ENCODE measurements around the gene SGMS1.
A peak's percentile ranks its signal among the peaks of the same experiment; 100 is the strongest.
"Not testable (repeated sequence)": the region's sequence is repeated elsewhere in the genome, so short reads cannot be mapped to it uniquely, and the experiment has no call there.

The SGMS1 gene

GRCh38 chr10:50369931-50370330 is 253.8 kb downstream of the SGMS1 start:
- no peak for DNase-seq (ENCODE audit: low spot score)

- peak; percentile 8 for DNase-seq (ENCODE audit: low spot score)
These were observed 256.0 kb downstream of the SGMS1 start for GRCh38 chr10:50367732-50368131.

- DNase-seq (ENCODE audit: low spot score) = not testable (repeated sequence)
These were observed 257.3 kb downstream of the SGMS1 start for GRCh38 chr10:50366421-50366820.

- not testable (repeated sequence) for DNase-seq (ENCODE audit: low spot score)
These were observed 259.0 kb downstream of the SGMS1 start for GRCh38 chr10:50364730-50365129.

DNA sequence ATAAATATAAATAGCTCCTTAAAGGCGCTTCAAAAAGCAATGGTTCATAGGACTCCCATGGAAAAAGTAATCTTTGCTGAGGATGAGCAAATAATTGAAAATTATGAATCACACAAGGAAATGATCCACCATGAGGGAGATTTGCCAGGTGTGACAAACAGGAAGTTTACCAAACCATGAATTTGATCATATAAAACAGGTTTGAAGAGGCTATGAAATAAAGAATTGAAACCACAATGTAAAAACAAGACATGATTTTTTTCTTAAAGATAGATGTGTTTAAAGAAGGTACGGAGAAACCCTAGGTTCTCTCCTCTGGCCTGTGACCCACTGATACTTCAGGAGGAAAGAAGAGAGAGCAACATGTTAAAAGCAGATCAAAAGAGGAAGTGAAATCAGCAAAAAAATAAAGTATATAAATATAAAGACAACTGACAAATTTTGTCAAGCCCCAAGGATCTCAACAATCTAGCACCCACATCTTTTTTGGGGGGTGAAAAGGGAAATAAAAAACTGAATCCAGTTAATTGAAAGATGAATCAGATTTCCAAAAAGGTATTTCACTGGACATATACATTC is 261.1 kb downstream of the SGMS1 start:
- DNase-seq (ENCODE audit: low spot score) = no peak

DNA sequence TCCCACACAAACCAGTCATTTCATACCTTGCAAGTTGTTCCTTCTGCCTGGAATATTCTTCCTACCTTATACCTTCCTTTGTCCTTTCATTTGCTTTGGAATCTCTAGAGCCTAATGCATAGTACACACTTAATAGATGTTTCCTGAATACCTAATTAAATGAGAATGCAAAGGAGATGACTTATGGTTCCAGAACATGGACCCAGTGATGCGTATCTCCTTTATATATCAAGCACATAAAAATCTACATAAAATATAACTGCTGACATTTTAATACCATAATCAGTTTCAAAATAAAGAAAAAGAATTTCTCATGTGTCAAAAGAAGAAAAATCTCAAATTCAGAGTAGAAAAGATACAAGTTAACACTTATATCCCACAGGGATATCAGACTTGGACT is 261.8 kb downstream of the SGMS1 start:
- DNase-seq (ENCODE audit: low spot score) = no peak

GRCh38 chr10:50360077-50360850 is 263.5 kb downstream of the SGMS1 start:
- no peak for DNase-seq (ENCODE audit: low spot score)

DNA sequence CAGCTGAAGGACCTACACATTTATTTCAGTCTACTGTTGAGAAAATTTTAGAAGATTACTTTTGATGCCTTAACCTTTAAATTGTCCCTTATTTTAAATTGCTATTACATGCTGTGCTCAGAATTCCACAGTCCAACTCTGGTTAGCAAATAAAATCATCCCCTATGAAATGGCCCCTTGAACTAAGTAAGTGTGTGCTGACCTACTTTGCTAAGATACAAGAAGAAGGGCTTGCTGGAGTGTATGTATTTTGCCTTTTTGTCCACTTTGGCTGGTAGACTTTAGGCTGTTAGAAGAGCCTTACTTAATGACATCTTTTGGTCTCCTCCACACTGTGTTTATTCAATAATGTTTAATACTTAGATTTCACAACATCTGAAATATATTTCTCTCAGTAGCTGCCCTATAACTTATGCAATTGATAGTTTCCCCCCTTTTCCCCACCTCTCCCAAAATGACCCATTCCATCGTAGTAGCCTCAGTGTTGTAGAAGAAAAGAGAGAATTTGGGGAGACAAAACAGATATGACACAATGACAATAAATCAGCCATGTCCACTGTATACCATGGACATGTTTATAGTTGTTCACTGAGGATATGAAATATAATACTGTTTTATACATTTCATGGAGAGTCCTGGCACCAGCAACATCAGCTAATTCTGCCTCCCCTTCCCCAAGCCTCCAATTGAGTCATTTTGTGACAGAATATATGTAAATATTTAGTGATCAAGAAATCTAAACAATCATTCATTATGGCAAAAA is 264.6 kb downstream of the SGMS1 start:
- no peak for DNase-seq (ENCODE audit: low spot score)

DNA sequence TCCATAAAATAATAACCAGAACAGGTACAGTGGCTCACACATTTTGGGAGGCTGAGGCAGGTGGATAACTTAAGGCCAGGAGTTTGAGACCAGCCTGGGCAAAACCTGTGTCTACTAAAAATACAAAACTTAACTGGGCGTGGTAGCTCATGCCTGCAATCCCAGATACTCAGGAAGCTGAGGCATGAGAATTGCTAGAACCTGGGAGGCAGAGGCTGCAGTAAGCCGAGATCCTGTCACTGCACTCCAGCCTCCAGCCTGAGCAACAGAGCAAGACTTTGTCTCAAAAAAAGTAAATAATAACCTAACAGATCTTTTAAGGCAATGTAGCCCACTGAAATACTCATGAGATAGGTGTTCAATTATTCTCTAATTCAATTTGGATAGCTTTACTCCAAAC is 265.3 kb downstream of the SGMS1 start:
- no peak for DNase-seq (ENCODE audit: low spot score)

- not testable (repeated sequence) for DNase-seq (ENCODE audit: low spot score)
These were observed 267.3 kb downstream of the SGMS1 start for GRCh38 chr10:50356481-50356832.

DNA sequence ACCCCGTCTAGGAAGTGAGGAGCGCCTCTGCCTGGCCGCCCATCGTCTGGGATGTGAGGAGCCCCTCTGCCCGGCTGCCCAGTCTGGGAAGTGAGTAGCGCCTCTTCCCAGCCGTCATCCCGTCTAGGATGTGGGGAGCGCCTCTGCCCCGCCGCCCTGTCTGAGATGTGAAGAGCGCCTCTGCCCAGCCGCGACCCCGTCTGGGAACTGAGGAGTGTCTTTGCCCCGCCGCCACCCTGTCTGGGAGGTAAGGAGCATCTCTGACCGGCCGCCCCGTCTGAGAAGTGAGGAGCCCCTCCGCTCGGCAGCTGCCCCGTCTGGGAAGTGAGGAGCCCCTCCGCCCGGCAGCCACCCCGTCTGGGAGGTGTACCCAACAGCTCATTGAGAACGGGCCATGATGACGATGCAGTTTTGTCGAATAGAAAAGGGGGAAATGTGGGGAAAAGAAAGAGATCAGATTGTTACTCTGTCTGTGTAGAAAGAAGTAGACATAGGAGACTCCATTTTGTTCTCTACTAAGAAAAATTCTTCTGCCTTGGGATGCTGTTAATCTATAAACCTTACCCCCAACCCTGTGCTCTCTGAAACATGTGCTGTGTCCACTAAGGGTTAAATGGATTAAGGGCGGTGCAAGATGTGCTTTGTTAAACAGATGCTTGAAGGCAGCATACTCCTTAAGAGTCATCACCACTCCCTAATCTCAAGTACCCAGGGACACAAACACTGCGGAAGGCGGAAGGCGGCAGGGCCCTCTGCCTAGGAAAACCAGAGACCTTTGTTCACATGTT is 267.9 kb downstream of the SGMS1 start:
- not testable (repeated sequence) for DNase-seq (ENCODE audit: low spot score)

- DNase-seq (ENCODE audit: low spot score) = no peak
These were observed 272.1 kb downstream of the SGMS1 start for GRCh38 chr10:50351483-50352146.

- DNase-seq (ENCODE audit: low spot score) = no peak
These were observed 273.4 kb downstream of the SGMS1 start for GRCh38 chr10:50350366-50350765.

DNA sequence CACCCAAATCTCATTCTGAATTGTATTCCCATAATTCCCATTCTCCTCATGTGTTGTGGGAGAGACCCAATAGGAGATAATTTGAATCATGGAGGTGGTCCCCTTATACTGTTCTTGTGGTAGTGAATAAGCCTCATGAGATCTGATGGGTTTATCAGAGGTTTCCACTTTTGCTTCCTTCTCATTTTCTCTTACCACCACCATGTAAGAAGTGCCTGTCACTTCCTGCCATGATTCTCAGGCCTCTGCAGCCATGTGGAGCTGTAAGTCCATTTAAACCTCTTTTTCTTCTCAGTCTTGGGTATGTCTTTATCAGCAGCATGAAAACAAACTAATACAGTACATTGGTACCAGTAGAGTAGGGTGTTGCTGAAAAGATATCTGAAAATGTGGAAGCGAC is 274.2 kb downstream of the SGMS1 start:
- DNase-seq (ENCODE audit: low spot score) = no peak

DNA sequence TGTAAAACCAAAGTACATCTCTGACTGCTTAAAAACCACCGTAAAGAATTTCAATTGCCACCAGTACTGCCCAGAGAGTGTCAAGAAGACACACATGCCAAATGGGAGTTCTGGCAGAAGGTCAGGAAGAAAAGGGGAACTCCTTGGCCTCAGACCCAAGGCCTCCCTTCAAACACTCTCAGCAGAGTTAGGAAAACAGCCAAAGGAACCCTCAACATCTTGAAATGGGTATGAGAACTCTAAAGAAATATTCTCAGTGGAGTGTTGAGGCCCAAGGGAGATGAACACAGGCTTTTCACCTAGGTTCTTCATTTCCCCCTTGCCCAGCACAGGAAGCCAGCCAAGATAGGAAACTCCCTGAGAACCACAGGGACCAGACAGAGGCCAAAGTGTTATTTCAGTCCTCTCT is 276.4 kb downstream of the SGMS1 start:
- DNase-seq (ENCODE audit: low spot score) = no peak

DNA sequence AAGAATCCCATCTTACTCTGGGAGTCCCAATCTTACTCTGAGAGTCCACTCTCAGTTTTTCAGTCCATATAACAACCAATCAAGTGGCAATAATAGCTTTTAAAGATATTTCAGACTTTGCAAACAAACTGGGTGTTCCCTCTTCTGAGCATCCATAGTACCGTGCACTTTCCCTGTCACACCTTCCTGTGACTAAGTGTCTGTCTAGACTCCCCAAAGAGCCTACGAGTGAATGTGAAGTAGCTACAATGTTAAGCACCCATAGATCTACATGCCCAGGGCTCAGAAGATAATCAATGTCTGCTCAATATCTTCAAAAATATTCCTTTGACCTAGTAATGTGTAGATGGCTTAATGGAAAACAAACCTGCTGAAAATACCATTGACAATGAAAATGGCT is 276.8 kb downstream of the SGMS1 start:
- DNase-seq (ENCODE audit: low spot score) = no peak

DNA sequence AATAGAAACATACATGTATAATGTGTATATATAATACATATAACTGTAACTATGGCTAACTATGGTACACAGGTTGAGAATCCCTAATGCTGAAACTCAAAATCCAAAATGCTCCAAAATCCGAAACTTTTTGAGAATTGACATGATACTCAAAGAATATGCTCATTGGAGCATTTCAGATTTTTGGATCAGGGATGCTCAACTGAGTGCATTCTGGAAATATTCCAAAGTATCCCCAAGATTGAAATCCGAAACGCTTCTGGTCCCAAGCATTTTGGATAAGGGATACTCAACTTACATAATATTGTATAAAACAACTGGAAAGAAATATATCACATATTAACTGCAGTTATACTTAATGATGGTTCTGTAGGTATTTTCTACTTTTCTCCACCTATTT is 278.2 kb downstream of the SGMS1 start:
- DNase-seq (ENCODE audit: low spot score) = no peak

DNA sequence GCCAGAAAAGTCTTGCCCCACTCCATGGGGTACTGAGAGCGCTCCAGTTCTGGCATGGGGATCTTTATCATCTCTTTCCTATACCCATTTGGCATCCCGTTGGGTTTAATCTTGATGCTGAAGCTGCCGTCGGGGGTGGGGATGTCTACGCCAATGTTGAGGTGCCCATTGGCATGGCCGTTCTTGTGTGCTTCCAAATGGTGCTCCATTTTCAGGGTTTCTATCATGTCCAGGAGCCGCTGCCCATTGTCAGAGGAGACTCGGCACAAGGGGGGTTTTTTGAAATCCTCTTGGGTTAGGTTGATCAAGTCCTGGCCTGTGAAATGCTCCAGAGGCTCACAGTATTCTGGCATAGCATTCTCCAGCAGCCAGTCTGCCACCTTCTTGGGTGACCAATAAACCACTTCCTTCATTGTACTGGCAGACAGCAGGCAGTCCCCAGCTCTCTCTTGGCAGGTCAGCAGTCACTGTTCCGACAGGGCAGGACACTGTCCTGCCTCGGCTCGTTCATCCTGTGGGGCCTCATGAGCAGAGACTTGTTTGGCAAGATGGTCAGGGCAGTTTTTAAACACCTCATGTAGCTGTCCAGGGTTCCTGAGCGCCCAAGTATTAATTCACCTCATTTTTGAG is 279.9 kb downstream of the SGMS1 start:
- DNase-seq (ENCODE audit: low spot score) = no peak

DNA sequence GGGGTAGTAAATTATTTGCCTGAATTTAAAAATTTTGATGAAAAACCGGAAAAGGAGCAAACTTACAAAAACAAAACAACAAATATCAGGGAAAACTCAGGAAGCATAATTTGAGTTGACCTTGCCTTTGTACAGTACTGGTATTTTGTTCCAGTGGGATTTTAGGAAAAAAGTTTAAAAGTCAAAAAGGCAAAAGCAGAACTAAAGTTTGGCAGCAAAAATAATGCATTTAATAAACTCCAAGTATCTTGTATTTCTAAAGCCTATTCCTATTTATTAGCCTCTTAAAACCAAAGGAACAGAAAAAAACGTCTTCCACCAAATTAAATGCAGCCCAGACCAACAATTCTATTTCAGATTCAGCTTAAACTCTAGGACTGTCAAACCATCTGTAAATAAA is 281.8 kb downstream of the SGMS1 start:
- no peak for DNase-seq (ENCODE audit: low spot score)

DNA sequence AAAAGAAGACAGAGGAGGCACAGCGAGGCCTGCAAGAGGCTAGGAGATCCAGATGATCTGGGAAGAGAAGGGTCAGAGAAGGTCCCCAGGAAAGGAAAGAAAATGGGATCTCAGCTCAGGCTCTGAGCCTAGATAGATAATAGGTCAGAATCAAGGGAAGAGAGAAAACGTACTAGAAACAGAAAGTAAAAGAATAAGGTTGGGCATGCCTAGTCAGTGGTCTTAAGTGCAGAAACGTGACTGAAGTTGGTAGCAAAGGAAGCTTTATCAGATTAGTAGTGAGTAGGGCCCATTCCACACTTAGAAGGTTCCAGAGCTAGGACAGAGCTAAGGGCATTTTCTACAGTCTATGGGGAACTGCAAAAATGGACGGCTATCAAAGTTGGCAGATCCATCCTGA is 287.6 kb downstream of the SGMS1 start:
- no peak for DNase-seq (ENCODE audit: low spot score)

GRCh38 chr10:50335397-50335796 is 288.4 kb downstream of the SGMS1 start:
- no peak for DNase-seq (ENCODE audit: low spot score)

All from CD4-positive, alpha-beta T cell treated with Interleukin-15 for 4 hours (primary cell).